SK-N-SH treated with all-trans-retinoic acid at 6 μM for 48 hours (cell line): ENCODE measurements around the gene PVRIG.

Source experiments
- ATAC-seq: fragments of 200-7000 bp; cut with Tn5 transposase; 3 replicates; pipeline ENCODE4 v1.9.1; 2020; ENCODE audit warnings: mild to moderate bottlenecking, moderate library complexity
- ARNTL ChIP-seq: fragments of 450-650 bp; formaldehyde crosslinking; IDR thresholded peaks from 2 replicates; pipeline ENCODE4 v1.5.0; 2020; ENCODE audit warnings: low read depth, mild to moderate bottlenecking, moderate library complexity, borderline replicate concordance
- BACH2 ChIP-seq: fragments of 250-450 bp; sonication (Bioruptor Pico); IDR thresholded peaks from 2 replicates; pipeline ENCODE4 v1.9.0; 2021; ENCODE audit warnings: mild to moderate bottlenecking, borderline replicate concordance
- CSDC2 ChIP-seq: fragments of 250-450 bp; sonication (Bioruptor Pico); IDR thresholded peaks from 2 replicates; pipeline ENCODE4 v1.5.0; 2020; ENCODE audit warnings: mild to moderate bottlenecking, moderate library complexity
- ESRRG ChIP-seq: fragments of 250-450 bp; sonication (Bioruptor Pico); IDR thresholded peaks from 2 replicates; pipeline ENCODE4 v1.6.1; 2021; ENCODE audit warnings: mild to moderate bottlenecking
- GLIS3 ChIP-seq: fragments of 250-450 bp; sonication (Bioruptor Pico); IDR thresholded peaks from 2 replicates; pipeline ENCODE4 v1.5.0; 2020; ENCODE audit warnings: mild to moderate bottlenecking, moderate library complexity
- ISL1 ChIP-seq: fragments of 250-450 bp; sonication (Bioruptor Pico); IDR thresholded peaks from 2 replicates; pipeline ENCODE4 v2.1.2; 2022; ENCODE audit warnings: mild to moderate bottlenecking, moderate library complexity
- OSR1 ChIP-seq: fragments of 250-450 bp; sonication (Bioruptor Pico); IDR thresholded peaks from 2 replicates; pipeline ENCODE4 v1.8.0; 2022; ENCODE audit warnings: moderate library complexity, mild to moderate bottlenecking, inconsistent platforms
- PPARA ChIP-seq: fragments of 250-450 bp; sonication (Bioruptor Pico); IDR thresholded peaks from 2 replicates; pipeline ENCODE4 v1.5.0; 2020; ENCODE audit warnings: mild to moderate bottlenecking, borderline replicate concordance
- RARB ChIP-seq: fragments of 250-450 bp; sonication (Bioruptor Pico); IDR thresholded peaks from 2 replicates; pipeline ENCODE4 v1.8.0; 2021; ENCODE audit warnings: mild to moderate bottlenecking, moderate library complexity
- SNAI2 ChIP-seq: fragments of 250-450 bp; sonication (Bioruptor Pico); IDR thresholded peaks from 2 replicates; pipeline ENCODE4 v1.5.0; 2020; ENCODE audit warnings: mild to moderate bottlenecking, moderate library complexity
- TCF4 ChIP-seq: fragments of 250-450 bp; sonication (Bioruptor Pico); IDR thresholded peaks from 2 replicates; pipeline ENCODE4 v1.8.0; 2021; ENCODE audit warnings: mild to moderate bottlenecking, moderate library complexity, borderline replicate concordance
- ZC3H10 ChIP-seq: fragments of 250-450 bp; sonication (Bioruptor Pico); IDR thresholded peaks from 2 replicates; pipeline ENCODE4 v1.5.1; 2021; ENCODE audit warnings: mild to moderate bottlenecking, moderate library complexity
- ZFP3 ChIP-seq: fragments of 250-450 bp; sonication (Bioruptor Pico); IDR thresholded peaks from 2 replicates; pipeline ENCODE4 v1.5.0; 2020; ENCODE audit warnings: mild to moderate bottlenecking, moderate library complexity
- ZFP30 ChIP-seq: fragments of 450-650 bp; formaldehyde crosslinking; IDR thresholded peaks from 2 replicates; pipeline ENCODE4 v1.5.0; 2022; ENCODE audit warnings: mild to moderate bottlenecking, moderate library complexity
- ZNF565 ChIP-seq: fragments of 450-650 bp; formaldehyde crosslinking; conservative IDR thresholded peaks from 2 replicates; pipeline ENCODE4 v1.5.0; 2020; ENCODE audit warnings: low read depth, mild to moderate bottlenecking, moderate library complexity
- ZNF70 ChIP-seq: fragments of 450-650 bp; formaldehyde crosslinking; IDR thresholded peaks from 2 replicates; pipeline ENCODE4 v1.5.0; 2020; ENCODE audit warnings: mild to moderate bottlenecking, moderate library complexity
- ZNF8 ChIP-seq: fragments of 450-650 bp; formaldehyde crosslinking; IDR thresholded peaks from 2 replicates; pipeline ENCODE4 v1.5.0; 2020; ENCODE audit warnings: mild to moderate bottlenecking, moderate library complexity
- TF ChIP-seq, protein P1 (sequence below): fragments of 250-450 bp; sonication (Bioruptor Pico); IDR thresholded peaks from 2 replicates; pipeline ENCODE4 v1.5.1; 2020; ENCODE audit warnings: low read depth, mild to moderate bottlenecking, moderate library complexity
- TF ChIP-seq, protein P2 (sequence below): fragments of 250-450 bp; sonication (Bioruptor Pico); IDR thresholded peaks from 2 replicates; pipeline ENCODE4 v1.8.0; 2020; ENCODE audit warnings: mild to moderate bottlenecking, moderate library complexity, borderline replicate concordance
- TF ChIP-seq, protein P3 (sequence below): fragments of 250-450 bp; sonication (Bioruptor Pico); IDR thresholded peaks from 2 replicates; pipeline ENCODE4 v1.5.0; 2020; ENCODE audit warnings: mild to moderate bottlenecking, moderate library complexity
- TF ChIP-seq, protein P4 (sequence below): fragments of 250-450 bp; sonication (Bioruptor Pico); IDR thresholded peaks from 2 replicates; pipeline ENCODE4 v1.8.0; 2021; ENCODE audit warnings: low read depth, mild to moderate bottlenecking, moderate library complexity, borderline replicate concordance
- TF ChIP-seq, protein P5 (sequence below): fragments of 250-450 bp; sonication (Bioruptor Pico); IDR thresholded peaks from 2 replicates; pipeline ENCODE4 v1.5.1; 2021; ENCODE audit warnings: mild to moderate bottlenecking, moderate library complexity

Gene PVRIG

DNA sequence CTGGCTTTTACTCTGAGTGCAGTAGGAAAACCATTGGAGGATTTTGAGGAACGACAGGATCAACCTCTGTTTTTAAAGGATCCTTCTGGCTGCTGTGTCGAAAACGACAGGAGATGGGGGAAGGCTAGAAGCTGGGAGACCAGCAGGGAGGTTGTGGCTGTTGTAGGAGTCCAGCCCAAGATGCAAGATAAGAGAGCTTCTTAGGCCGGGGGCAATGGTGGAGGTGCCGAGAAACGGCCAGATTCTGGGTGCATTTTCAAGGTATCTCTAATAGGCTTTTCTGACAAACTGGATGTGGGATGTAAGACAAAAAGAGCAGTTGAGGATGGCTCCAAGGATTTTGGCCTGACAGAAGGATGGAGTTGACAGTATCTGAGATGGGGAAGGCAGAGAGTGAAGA, 10.3 kb upstream of the PVRIG start:
- no peak for TF ChIP-seq BACH2
- no peak for TF ChIP-seq ISL1
- TF ChIP-seq ZFP3 (CRISPR knock-in tag): no peak
- no peak for TF ChIP-seq ZC3H10 (CRISPR knock-in tag)
- no peak for TF ChIP-seq CSDC2 (CRISPR knock-in tag)
- no peak for TF ChIP-seq RARB (CRISPR knock-in tag)
- no peak for TF ChIP-seq OSR1 (CRISPR knock-in tag)
- TF ChIP-seq ZNF70 (CRISPR knock-in tag): no peak
- TF ChIP-seq GLIS3 (CRISPR knock-in tag): no peak
- TF ChIP-seq TCF4 (CRISPR knock-in tag): no peak
- no peak for TF ChIP-seq ESRRG (CRISPR knock-in tag)
- TF ChIP-seq PPARA (CRISPR knock-in tag): no peak
- TF ChIP-seq SNAI2 (CRISPR knock-in tag): no peak
- TF ChIP-seq, protein P1, sequence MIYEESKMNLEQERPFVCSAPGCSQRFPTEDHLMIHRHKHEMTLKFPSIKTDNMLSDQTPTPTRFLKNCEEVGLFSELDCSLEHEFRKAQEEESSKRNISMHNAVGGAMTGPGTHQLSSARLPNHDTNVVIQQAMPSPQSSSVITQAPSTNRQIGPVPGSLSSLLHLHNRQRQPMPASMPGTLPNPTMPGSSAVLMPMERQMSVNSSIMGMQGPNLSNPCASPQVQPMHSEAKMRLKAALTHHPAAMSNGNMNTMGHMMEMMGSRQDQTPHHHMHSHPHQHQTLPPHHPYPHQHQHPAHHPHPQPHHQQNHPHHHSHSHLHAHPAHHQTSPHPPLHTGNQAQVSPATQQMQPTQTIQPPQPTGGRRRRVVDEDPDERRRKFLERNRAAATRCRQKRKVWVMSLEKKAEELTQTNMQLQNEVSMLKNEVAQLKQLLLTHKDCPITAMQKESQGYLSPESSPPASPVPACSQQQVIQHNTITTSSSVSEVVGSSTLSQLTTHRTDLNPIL (CRISPR knock-in tag): no peak
- TF ChIP-seq, protein P2, sequence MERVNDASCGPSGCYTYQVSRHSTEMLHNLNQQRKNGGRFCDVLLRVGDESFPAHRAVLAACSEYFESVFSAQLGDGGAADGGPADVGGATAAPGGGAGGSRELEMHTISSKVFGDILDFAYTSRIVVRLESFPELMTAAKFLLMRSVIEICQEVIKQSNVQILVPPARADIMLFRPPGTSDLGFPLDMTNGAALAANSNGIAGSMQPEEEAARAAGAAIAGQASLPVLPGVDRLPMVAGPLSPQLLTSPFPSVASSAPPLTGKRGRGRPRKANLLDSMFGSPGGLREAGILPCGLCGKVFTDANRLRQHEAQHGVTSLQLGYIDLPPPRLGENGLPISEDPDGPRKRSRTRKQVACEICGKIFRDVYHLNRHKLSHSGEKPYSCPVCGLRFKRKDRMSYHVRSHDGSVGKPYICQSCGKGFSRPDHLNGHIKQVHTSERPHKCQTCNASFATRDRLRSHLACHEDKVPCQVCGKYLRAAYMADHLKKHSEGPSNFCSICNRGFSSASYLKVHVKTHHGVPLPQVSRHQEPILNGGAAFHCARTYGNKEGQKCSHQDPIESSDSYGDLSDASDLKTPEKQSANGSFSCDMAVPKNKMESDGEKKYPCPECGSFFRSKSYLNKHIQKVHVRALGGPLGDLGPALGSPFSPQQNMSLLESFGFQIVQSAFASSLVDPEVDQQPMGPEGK (CRISPR knock-in tag): no peak
- no peak for TF ChIP-seq ZNF565
- TF ChIP-seq ZNF8: no peak
- no peak for TF ChIP-seq ZFP30 (CRISPR knock-in tag)
- TF ChIP-seq, protein P3, sequence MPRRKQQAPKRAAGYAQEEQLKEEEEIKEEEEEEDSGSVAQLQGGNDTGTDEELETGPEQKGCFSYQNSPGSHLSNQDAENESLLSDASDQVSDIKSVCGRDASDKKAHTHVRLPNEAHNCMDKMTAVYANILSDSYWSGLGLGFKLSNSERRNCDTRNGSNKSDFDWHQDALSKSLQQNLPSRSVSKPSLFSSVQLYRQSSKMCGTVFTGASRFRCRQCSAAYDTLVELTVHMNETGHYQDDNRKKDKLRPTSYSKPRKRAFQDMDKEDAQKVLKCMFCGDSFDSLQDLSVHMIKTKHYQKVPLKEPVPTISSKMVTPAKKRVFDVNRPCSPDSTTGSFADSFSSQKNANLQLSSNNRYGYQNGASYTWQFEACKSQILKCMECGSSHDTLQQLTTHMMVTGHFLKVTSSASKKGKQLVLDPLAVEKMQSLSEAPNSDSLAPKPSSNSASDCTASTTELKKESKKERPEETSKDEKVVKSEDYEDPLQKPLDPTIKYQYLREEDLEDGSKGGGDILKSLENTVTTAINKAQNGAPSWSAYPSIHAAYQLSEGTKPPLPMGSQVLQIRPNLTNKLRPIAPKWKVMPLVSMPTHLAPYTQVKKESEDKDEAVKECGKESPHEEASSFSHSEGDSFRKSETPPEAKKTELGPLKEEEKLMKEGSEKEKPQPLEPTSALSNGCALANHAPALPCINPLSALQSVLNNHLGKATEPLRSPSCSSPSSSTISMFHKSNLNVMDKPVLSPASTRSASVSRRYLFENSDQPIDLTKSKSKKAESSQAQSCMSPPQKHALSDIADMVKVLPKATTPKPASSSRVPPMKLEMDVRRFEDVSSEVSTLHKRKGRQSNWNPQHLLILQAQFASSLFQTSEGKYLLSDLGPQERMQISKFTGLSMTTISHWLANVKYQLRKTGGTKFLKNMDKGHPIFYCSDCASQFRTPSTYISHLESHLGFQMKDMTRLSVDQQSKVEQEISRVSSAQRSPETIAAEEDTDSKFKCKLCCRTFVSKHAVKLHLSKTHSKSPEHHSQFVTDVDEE (CRISPR knock-in tag): no peak
- no peak for ATAC-seq

GRCh38 chr7:100210805-100211204, 8.9 kb upstream of the PVRIG start:
- TF ChIP-seq, protein P1 (CRISPR knock-in tag): no peak
- TF ChIP-seq RARB (CRISPR knock-in tag) (no peak), PPARA (CRISPR knock-in tag) (no peak)
- no peak for ATAC-seq

DNA sequence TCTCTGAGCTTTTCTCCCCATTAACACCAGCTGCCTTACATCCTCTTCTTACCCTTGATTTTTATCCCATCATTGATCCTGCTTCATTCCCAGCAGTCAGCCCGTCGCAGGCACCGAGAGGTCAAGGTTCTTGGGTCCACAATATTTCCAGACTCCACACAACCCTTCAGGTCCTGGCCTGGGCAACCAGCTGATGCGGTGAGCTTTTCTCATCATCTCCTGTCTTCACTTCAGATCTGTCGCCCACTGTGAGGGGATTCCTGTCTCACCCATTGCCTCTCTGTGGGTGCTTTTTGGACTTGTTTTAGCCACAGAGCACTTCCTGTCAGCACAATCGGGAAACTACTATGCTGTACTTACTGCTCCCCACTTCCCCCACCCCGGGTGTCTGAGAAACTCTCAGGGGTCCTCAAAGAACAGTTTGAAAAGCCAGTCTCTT, 8.4 kb upstream of the PVRIG start:
- no peak for ATAC-seq
- TF ChIP-seq GLIS3 (CRISPR knock-in tag): no peak
- TF ChIP-seq ARNTL (CRISPR knock-in tag): no peak
- TF ChIP-seq, protein P4, sequence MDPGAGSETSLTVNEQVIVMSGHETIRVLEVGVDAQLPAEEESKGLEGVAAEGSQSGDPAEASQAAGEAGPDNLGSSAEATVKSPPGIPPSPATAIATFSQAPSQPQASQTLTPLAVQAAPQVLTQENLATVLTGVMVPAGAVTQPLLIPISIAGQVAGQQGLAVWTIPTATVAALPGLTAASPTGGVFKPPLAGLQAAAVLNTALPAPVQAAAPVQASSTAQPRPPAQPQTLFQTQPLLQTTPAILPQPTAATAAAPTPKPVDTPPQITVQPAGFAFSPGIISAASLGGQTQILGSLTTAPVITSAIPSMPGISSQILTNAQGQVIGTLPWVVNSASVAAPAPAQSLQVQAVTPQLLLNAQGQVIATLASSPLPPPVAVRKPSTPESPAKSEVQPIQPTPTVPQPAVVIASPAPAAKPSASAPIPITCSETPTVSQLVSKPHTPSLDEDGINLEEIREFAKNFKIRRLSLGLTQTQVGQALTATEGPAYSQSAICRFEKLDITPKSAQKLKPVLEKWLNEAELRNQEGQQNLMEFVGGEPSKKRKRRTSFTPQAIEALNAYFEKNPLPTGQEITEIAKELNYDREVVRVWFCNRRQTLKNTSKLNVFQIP (CRISPR knock-in tag): no peak
- TF ChIP-seq PPARA (CRISPR knock-in tag): no peak
- TF ChIP-seq, protein P5, sequence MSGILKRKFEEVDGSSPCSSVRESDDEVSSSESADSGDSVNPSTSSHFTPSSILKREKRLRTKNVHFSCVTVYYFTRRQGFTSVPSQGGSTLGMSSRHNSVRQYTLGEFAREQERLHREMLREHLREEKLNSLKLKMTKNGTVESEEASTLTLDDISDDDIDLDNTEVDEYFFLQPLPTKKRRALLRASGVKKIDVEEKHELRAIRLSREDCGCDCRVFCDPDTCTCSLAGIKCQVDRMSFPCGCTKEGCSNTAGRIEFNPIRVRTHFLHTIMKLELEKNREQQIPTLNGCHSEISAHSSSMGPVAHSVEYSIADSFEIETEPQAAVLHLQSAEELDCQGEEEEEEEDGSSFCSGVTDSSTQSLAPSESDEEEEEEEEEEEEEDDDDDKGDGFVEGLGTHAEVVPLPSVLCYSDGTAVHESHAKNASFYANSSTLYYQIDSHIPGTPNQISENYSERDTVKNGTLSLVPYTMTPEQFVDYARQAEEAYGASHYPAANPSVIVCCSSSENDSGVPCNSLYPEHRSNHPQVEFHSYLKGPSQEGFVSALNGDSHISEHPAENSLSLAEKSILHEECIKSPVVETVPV (CRISPR knock-in tag): no peak
- no peak for TF ChIP-seq ZFP30 (CRISPR knock-in tag)
- TF ChIP-seq OSR1 (CRISPR knock-in tag): no peak
- no peak for TF ChIP-seq ZNF565
- no peak for TF ChIP-seq BACH2
- no peak for TF ChIP-seq CSDC2 (CRISPR knock-in tag)
